ENCODE results near the gene DNAJB4.

GRCh38 chr1:77975907-77976306 is 28.8 kb upstream of the DNAJB4 start:
- TF ChIP-seq SUZ12 (IDR thresholded peaks at IDR 0.05; ENCODE audit: extremely low read depth, insufficient read depth, insufficient read length) (no peak), YY1 (IDR thresholded peaks at IDR 0.05; ENCODE audit: insufficient read depth, insufficient read length) (no peak), ZNF274 (IDR thresholded peaks at IDR 0.05; ENCODE audit: low read depth, low read length) (no peak)
